Mucosa of stomach (tissue), 1 donor: Measurements from ENCODE around the gene MYO7B.
"Not testable (repeated sequence)": the region's sequence is repeated elsewhere in the genome, so short reads cannot be mapped to it uniquely, and the experiment has no call there.

ENCODE experiments used
- H3K27me3 ChIP-seq: one replicate; pipeline ENCODE4 v1.7.0; 2013; ENCODE audit warnings: mild to moderate bottlenecking, low read length; ENCODE audit not compliant: control insufficient read depth, insufficient read depth
- H3K36me3 ChIP-seq: one replicate; pipeline ENCODE4 v1.7.0; 2013; ENCODE audit warnings: low read length; ENCODE audit not compliant: control insufficient read depth, insufficient read depth
- H3K4me1 ChIP-seq: one replicate; pipeline ENCODE4 v1.7.0; 2013; ENCODE audit warnings: mild to moderate bottlenecking, low read length; ENCODE audit not compliant: control insufficient read depth, insufficient read depth
- H3K4me3 ChIP-seq: one replicate; pipeline ENCODE4 v1.7.0; 2013; ENCODE audit warnings: low read length
- H3K9ac ChIP-seq: one replicate; pipeline ENCODE4 v1.7.0; 2013; ENCODE audit warnings: mild to moderate bottlenecking, low read length, moderate library complexity
- H3K9me3 ChIP-seq: one replicate; pipeline ENCODE4 v1.7.0; 2013; ENCODE audit warnings: mild to moderate bottlenecking, low read length, moderate library complexity; ENCODE audit not compliant: control insufficient read depth
- donor health status: Pancreatic carcinoma.

MYO7B gene

DNA sequence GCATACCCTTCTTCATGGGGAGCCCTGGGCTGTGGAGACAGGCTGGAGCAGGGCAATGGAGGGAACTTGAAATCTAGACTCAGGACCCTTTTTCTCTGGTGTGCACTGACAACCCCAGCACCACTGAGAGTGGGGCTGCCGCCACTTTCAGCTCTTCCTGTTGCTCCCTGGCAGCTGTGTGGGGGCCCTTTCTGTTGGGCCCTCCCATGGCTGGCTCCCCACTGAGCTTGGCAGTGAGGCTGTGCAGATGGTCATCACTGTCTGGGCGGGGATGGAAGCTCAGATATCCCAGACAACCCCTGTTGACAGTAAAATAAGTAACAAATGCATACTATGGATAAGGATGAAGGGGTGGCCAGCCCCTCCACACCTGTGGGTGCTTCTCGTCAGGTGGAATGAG is 6.7 kb downstream of the MYO7B start:
- no peak overlapping the region for H3K4me3 ChIP-seq
- H3K9ac ChIP-seq: no peak overlapping the region
- H3K36me3 ChIP-seq: no peaks in the 10 kb centered on the region
- no peaks in the 10 kb centered on the region for H3K9me3 ChIP-seq
- no peaks in the 10 kb centered on the region for H3K4me1 ChIP-seq
- no peaks in the 10 kb centered on the region for H3K27me3 ChIP-seq

DNA sequence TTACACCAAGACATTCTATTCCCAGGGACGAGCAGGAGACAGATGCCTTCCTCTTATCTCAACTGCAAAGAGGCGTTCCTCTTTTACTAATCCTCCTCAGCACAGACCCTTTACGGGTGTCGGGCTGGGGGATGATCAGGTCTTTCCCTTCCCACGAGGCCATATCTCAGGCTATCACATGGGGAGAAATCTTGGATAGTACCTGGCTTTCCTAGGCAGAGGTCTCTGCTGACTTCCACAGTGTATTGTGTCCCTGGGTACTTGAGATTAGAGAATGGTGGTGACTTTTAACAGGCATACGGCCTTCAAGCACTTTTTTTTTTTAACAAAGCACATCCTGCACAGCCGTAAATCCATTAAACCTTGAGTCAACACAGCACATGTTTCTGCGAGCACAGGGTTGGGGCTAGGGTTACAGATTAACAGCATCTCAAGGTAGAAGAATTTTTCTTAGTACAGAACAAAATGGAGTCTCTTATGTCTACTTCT is 7.6 kb downstream of the MYO7B start:
- not testable (repeated sequence) for H3K36me3 ChIP-seq

DNA sequence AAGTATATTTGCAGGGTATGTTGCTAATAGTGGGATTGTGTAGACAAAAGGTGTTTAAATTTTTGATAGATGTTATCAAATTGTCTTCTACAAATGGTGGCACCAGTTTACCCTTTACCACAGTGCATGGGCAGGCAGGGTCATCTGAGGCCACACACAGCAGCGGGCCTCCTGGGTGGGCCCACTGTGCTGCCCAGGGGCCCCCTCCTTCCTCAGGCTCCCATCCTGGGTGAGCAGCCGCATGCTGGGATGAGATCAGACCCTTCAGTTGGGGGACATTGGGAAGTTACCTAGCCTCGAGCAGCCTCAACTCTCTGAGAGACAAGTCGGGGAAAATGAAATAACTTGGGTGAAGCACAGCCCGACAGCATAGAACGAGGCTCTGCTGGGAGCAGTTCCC is 9.7 kb downstream of the MYO7B start:
- H3K9ac ChIP-seq: no peak overlapping the region
- H3K27me3 ChIP-seq: no peaks in the 10 kb centered on the region
- no peak overlapping the region for H3K4me3 ChIP-seq
- H3K9me3 ChIP-seq: no peaks in the 10 kb centered on the region
- no peaks in the 10 kb centered on the region for H3K36me3 ChIP-seq
- H3K4me1 ChIP-seq: no peaks in the 10 kb centered on the region

More for the DNA sequence above, 7.6 kb downstream of the MYO7B start:
- H3K9ac ChIP-seq, H3K27me3 ChIP-seq, H3K4me1 ChIP-seq, H3K4me3 ChIP-seq, H3K9me3 ChIP-seq: not testable (repeated sequence)

DNA sequence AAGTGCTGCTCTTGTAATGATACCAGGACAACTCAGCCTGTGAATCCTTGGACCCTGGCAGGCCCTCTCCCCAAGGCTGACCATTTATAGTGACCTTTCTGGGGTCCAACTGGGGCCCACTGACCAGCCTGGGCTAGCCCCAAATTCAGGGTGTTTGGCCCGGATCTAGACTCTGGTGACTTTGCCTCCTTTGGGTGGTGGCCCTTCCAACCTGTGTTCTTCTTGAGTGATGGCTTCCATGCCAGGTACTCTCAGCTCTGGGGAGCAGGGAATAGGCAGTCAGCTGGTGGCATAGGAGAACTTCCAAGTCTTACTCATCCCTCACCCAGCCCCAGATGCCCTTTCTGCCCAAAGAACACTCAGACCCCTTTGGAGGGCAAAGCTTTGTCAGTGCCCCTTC is 10.3 kb downstream of the MYO7B start:
- Histone ChIP-seq H3K9ac (no peak overlapping the region), H3K36me3 (no peaks in the 10 kb centered on the region)

DNA sequence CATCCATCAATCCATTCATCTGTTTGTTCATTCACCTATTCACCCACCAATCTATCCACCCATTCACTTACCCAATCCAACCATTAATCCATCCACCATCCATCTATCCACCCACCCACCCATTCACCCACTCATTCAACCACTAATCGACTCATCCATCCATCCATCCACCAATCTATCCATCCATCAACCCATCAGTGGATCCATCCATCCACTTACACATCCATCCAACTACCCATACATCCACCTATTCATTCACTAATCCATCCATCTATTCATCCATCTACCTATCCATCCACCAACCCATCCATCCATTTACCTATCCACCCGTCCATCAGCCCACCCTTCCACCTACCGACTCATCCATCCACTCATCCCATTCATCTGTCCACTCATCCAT is 11.3 kb downstream of the MYO7B start:
- Histone ChIP-seq H3K27me3 (no peaks in the 10 kb centered on the region), H3K9ac (no peak overlapping the region), H3K4me3 (no peak overlapping the region), H3K36me3 (no peaks in the 10 kb centered on the region), H3K4me1 (no peaks in the 10 kb centered on the region), H3K9me3 (no peaks in the 10 kb centered on the region)

More for the DNA sequence above, 10.3 kb downstream of the MYO7B start:
- Histone ChIP-seq H3K27me3 (no peaks in the 10 kb centered on the region), H3K4me3 (no peak overlapping the region), H3K9me3 (no peaks in the 10 kb centered on the region), H3K4me1 (no peaks in the 10 kb centered on the region)

DNA sequence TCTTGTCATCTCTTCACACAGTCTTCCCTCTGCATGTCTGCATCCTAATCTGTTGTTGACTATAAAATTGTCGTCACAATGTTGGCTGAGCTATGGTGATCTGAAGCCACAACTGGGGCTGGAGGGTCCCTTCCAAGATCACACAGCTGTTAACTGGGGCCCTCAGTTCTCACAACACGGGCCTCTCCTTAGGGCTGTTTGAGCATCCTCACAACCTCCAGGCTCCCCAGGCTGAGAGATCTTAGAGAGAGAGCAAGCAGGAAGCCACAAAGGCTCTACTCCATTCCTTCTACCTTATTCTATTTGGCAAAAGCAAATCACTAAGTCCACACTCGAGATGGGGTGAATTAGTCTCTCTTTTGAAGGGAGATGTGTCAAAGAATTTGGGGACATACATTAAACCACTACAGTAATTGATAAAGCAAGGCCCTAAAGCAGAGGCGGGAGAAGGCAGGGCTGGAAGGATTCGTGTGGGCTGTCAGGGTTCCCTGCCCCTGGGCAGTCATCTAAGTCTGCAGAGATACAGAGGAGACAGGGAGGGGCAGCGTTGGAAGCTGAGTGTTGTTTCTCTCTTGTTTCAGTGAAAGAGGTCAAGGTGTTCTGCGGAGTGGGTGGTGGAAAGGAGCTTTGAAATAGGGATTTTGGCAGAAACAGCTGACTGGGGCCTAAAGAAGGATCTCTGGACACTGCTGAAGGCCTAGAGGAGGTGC is 15.9 kb downstream of the MYO7B start:
- Histone ChIP-seq H3K4me3 (no peak overlapping the region), H3K36me3 (no peaks in the 10 kb centered on the region), H3K4me1 (no peaks in the 10 kb centered on the region), H3K9ac (no peak overlapping the region), H3K27me3 (no peaks in the 10 kb centered on the region), H3K9me3 (no peaks in the 10 kb centered on the region)

DNA sequence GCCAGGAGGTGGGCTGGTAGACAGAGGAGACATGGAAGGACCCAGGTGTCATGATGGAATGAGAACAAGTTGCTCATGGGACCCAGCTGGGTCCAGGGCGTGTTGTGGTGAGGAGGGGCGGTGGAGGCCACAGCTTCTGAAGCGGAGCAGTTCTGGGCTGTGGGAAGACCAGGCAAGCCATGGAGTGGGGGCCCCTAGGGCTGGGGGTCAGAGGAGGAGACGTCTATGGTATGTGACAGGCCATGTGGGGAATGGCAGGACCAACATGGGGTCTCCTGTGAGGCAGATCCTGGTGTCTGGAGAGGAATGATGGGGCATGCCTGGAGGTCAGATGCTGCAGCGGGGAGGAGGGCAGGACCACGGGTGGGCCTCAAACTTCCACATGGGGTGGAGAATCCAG is 16.9 kb downstream of the MYO7B start:
- H3K9me3 ChIP-seq: no peaks in the 10 kb centered on the region
- no peaks in the 10 kb centered on the region for H3K36me3 ChIP-seq
- H3K9ac ChIP-seq: no peak overlapping the region
- H3K4me3 ChIP-seq: no peak overlapping the region
- no peaks in the 10 kb centered on the region for H3K27me3 ChIP-seq
- H3K4me1 ChIP-seq: no peaks in the 10 kb centered on the region

DNA sequence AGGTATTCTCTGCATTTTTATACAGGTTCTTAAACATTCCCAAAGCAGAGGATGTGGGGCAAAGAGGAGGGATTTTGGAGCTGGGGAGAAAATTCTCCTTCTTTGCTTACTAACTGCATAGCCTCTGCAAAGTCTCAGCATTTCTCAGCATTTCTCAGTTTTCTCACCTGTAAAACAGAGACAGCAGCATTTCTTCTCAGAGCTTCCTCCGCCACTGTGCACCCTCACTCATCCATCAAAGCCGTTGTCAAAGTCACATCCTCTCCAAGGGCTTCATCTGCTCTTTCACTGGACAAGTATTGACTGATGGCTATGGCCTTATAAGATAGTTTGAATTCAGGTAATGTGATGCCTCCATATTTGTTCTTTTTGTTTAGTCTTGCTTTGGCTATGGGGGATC is 17.4 kb downstream of the MYO7B start:
- no peaks in the 10 kb centered on the region for H3K36me3 ChIP-seq
- H3K9ac ChIP-seq: no peak overlapping the region
- no peak overlapping the region for H3K4me3 ChIP-seq
- H3K27me3 ChIP-seq: no peaks in the 10 kb centered on the region
- H3K9me3 ChIP-seq: no peaks in the 10 kb centered on the region
- no peaks in the 10 kb centered on the region for H3K4me1 ChIP-seq

DNA sequence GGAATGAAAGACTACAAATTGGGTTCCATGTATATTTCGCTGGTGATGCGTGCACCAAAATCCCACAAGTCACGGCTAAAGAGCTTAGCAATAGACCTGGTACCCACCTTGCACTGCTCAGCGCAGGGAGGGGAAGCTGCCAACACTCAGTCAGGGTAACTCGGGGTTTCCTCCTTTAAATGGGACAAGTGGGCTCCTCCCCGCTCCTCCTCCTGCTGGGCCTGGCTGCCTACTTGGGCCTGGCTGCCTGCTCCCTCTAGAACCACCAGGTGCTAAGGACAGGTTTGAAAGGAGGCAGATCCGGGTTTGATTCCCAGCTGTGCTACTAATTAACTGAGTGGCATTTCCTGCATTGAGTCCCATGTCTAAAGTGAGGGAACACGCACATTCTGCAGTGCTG is 23.4 kb downstream of the MYO7B start:
- Histone ChIP-seq H3K9me3 (no peaks in the 10 kb centered on the region), H3K27me3 (no peaks in the 10 kb centered on the region), H3K4me1 (no peaks in the 10 kb centered on the region), H3K36me3 (no peaks in the 10 kb centered on the region), H3K9ac (no peak overlapping the region), H3K4me3 (no peak overlapping the region)

DNA sequence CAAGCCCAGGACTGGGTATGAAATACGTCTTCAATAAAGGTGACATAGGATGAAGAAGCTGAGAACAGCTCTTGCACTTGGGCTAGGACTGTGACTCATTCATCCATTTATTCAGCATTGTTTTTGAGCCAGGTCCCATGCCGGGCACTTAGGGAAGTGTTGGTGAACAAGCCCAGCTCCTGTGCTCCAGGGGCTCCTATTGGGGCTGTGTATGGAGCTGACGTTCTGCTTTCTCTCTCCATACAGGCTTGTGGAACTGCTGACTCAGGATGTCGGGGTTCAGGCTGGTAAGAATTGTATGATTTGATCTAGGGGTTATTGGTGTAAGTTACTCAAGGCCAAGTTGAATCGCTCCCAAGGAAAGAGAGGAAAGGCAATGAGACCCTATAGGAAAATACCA is 24.0 kb downstream of the MYO7B start:
- Histone ChIP-seq H3K27me3 (no peaks in the 10 kb centered on the region), H3K36me3 (no peaks in the 10 kb centered on the region), H3K4me1 (no peaks in the 10 kb centered on the region), H3K9me3 (no peaks in the 10 kb centered on the region), H3K9ac (no peak overlapping the region), H3K4me3 (no peak overlapping the region)

DNA sequence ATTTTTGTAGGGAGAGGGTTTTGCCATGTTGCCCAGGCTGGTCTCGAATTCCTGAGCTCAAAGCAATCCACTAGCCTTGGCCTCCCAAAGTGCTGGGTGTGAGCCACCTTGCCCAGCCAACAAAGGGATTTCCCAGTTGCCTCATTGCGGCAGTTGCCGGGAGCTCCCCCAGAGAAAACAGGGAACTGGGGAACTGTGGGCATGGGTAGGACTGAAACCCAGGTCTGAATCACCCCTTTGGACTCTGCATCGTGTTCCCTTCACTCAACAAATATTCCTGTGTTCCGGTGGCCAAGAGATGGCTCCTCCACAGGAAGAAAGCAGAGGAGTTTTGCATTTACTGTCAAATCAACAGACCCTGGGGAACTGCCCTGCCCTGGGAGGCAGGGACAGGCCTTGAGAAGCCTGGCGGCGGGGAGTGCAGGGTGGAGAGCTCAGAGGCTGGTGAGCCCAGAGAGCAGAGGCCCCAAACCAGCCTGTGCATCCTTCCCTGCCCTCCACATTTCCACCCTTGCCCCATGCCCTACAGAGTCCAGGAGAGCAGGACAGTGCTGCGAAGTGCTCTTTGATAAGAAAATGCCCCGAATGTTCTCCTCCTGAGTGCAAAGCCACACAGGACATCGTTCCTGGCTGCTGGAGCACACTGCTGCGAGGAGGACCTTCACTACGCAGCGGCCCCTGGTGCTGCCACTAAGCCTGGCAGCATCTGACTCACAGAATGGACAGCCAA is 24.9 kb downstream of the MYO7B start:
- Histone ChIP-seq H3K9ac (no peak overlapping the region), H3K36me3 (no peaks in the 10 kb centered on the region), H3K4me3 (no peak overlapping the region), H3K4me1 (no peaks in the 10 kb centered on the region), H3K27me3 (no peaks in the 10 kb centered on the region), H3K9me3 (no peaks in the 10 kb centered on the region)

DNA sequence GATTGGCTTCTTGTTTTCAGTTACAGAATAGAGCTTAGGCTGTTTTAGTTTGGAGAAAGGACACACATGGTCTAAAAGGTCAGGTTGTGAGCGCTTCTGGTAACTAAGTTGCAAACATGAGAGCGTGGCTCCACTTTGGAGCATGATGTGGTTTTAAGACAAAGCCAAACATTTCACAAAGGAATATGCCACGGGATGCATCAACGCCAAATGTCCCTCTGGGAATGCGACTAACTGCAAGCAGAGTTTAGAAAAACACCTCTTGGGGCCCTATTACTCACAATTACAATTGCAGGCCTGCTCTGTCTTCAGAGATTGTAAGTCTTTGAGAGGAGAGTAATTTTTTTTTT is 25.4 kb downstream of the MYO7B start:
- Histone ChIP-seq H3K9me3 (no peaks in the 10 kb centered on the region), H3K36me3 (no peaks in the 10 kb centered on the region), H3K9ac (no peak overlapping the region), H3K27me3 (no peaks in the 10 kb centered on the region), H3K4me3 (no peak overlapping the region), H3K4me1 (no peaks in the 10 kb centered on the region)
